Measurements from ENCODE around the gene SLC16A6.
"Not testable (repeated sequence)": the region's sequence is repeated elsewhere in the genome, so short reads cannot be mapped to it uniquely, and the experiment has no call there.

The SLC16A6 gene

GRCh38 chr17:68238871-68239253 lies 52.1 kb downstream of the SLC16A6 start:
- H3K36me3 ChIP-seq (ENCODE audit: insufficient read depth, low read length): no peaks in the 10 kb centered on the region
- H3K4me1 ChIP-seq (ENCODE audit: control insufficient read depth, insufficient read depth, low read length): peaks cover 9% of the 10 kb centered on the region
- no peaks in the 10 kb centered on the region for H3K9me3 ChIP-seq (replicated peaks; ENCODE audit: low read length)
- no peak overlapping the region for H3K9ac ChIP-seq (ENCODE audit: low read depth, low read length)
- no peak overlapping the region for H3K4me2 ChIP-seq (ENCODE audit: low read length)
- H3K27me3 ChIP-seq (ENCODE audit: control insufficient read depth, insufficient read depth, low read length): no peaks in the 10 kb centered on the region
- no peak overlapping the region for H3K4me3 ChIP-seq (ENCODE audit: low read length)

- no peak overlapping the region for H3K4me2 ChIP-seq (ENCODE audit: low read length)
- H3K9ac ChIP-seq (ENCODE audit: low read depth, low read length): no peak overlapping the region
- peaks cover 9% of the 10 kb centered on the region for H3K4me1 ChIP-seq (ENCODE audit: control insufficient read depth, insufficient read depth, low read length)
- H3K4me3 ChIP-seq (ENCODE audit: low read length): no peak overlapping the region
- H3K9me3 ChIP-seq (replicated peaks; ENCODE audit: low read length): no peaks in the 10 kb centered on the region
- H3K36me3 ChIP-seq (ENCODE audit: insufficient read depth, low read length): no peaks in the 10 kb centered on the region
- no peaks in the 10 kb centered on the region for H3K27me3 ChIP-seq (ENCODE audit: control insufficient read depth, insufficient read depth, low read length)
Observed at GRCh38 chr17:68238164-68238870, 52.6 kb downstream of the SLC16A6 start.

GRCh38 chr17:68237369-68238163 lies 53.4 kb downstream of the SLC16A6 start:
- not testable (repeated sequence) for H3K27me3 ChIP-seq (ENCODE audit: control insufficient read depth, insufficient read depth, low read length); H3K9me3 ChIP-seq (replicated peaks; ENCODE audit: low read length); H3K36me3 ChIP-seq (ENCODE audit: insufficient read depth, low read length); H3K4me3 ChIP-seq (ENCODE audit: low read length); H3K4me1 ChIP-seq (ENCODE audit: control insufficient read depth, insufficient read depth, low read length); H3K4me2 ChIP-seq (ENCODE audit: low read length); H3K9ac ChIP-seq (ENCODE audit: low read depth, low read length)

- not testable (repeated sequence) for H3K4me3 ChIP-seq (ENCODE audit: low read length); H3K27me3 ChIP-seq (ENCODE audit: control insufficient read depth, insufficient read depth, low read length); H3K4me2 ChIP-seq (ENCODE audit: low read length); H3K4me1 ChIP-seq (ENCODE audit: control insufficient read depth, insufficient read depth, low read length); H3K9me3 ChIP-seq (replicated peaks; ENCODE audit: low read length); H3K36me3 ChIP-seq (ENCODE audit: insufficient read depth, low read length); H3K9ac ChIP-seq (ENCODE audit: low read depth, low read length)
Observed at GRCh38 chr17:68235336-68235791, 55.6 kb downstream of the SLC16A6 start.

- H3K27me3 ChIP-seq (ENCODE audit: control insufficient read depth, insufficient read depth, low read length); H3K4me2 ChIP-seq (ENCODE audit: low read length); H3K4me3 ChIP-seq (ENCODE audit: low read length); H3K4me1 ChIP-seq (ENCODE audit: control insufficient read depth, insufficient read depth, low read length); H3K36me3 ChIP-seq (ENCODE audit: insufficient read depth, low read length); H3K9me3 ChIP-seq (replicated peaks; ENCODE audit: low read length); H3K9ac ChIP-seq (ENCODE audit: low read depth, low read length): not testable (repeated sequence)
Observed at GRCh38 chr17:68234726-68235335, 56.1 kb downstream of the SLC16A6 start.

- not testable (repeated sequence) for H3K36me3 ChIP-seq (ENCODE audit: insufficient read depth, low read length); H3K4me2 ChIP-seq (ENCODE audit: low read length); H3K9me3 ChIP-seq (replicated peaks; ENCODE audit: low read length); H3K27me3 ChIP-seq (ENCODE audit: control insufficient read depth, insufficient read depth, low read length); H3K4me1 ChIP-seq (ENCODE audit: control insufficient read depth, insufficient read depth, low read length); H3K9ac ChIP-seq (ENCODE audit: low read depth, low read length); H3K4me3 ChIP-seq (ENCODE audit: low read length)
Observed at GRCh38 chr17:68232741-68233140, 58.2 kb downstream of the SLC16A6 start.

- no peaks in the 10 kb centered on the region for H3K9me3 ChIP-seq (replicated peaks; ENCODE audit: low read length)
- peaks cover 9% of the 10 kb centered on the region for H3K4me1 ChIP-seq (ENCODE audit: control insufficient read depth, insufficient read depth, low read length)
- H3K9ac ChIP-seq (ENCODE audit: low read depth, low read length): no peak overlapping the region
- H3K27me3 ChIP-seq (ENCODE audit: control insufficient read depth, insufficient read depth, low read length): no peaks in the 10 kb centered on the region
- H3K4me3 ChIP-seq (ENCODE audit: low read length): no peak overlapping the region
- H3K36me3 ChIP-seq (ENCODE audit: insufficient read depth, low read length): no peaks in the 10 kb centered on the region
- no peak overlapping the region for H3K4me2 ChIP-seq (ENCODE audit: low read length)
Observed at GRCh38 chr17:68231541-68231940, 59.4 kb downstream of the SLC16A6 start.

GRCh38 chr17:68231131-68231530 lies 59.8 kb downstream of the SLC16A6 start:
- H3K9ac ChIP-seq (ENCODE audit: low read depth, low read length); H3K4me2 ChIP-seq (ENCODE audit: low read length); H3K9me3 ChIP-seq (replicated peaks; ENCODE audit: low read length); H3K4me1 ChIP-seq (ENCODE audit: control insufficient read depth, insufficient read depth, low read length); H3K36me3 ChIP-seq (ENCODE audit: insufficient read depth, low read length); H3K4me3 ChIP-seq (ENCODE audit: low read length); H3K27me3 ChIP-seq (ENCODE audit: control insufficient read depth, insufficient read depth, low read length): not testable (repeated sequence)

GRCh38 chr17:68229619-68230018 lies 61.3 kb downstream of the SLC16A6 start:
- peaks cover under 1% of the 10 kb centered on the region for H3K4me1 ChIP-seq (ENCODE audit: control insufficient read depth, insufficient read depth, low read length)
- H3K4me2 ChIP-seq (ENCODE audit: low read length): no peak overlapping the region
- no peaks in the 10 kb centered on the region for H3K9me3 ChIP-seq (replicated peaks; ENCODE audit: low read length)
- H3K4me3 ChIP-seq (ENCODE audit: low read length): no peak overlapping the region
- no peaks in the 10 kb centered on the region for H3K36me3 ChIP-seq (ENCODE audit: insufficient read depth, low read length)
- no peak overlapping the region for H3K9ac ChIP-seq (ENCODE audit: low read depth, low read length)
- no peaks in the 10 kb centered on the region for H3K27me3 ChIP-seq (ENCODE audit: control insufficient read depth, insufficient read depth, low read length)

GRCh38 chr17:68228817-68229570 lies 61.9 kb downstream of the SLC16A6 start:
- no peaks in the 10 kb centered on the region for H3K9me3 ChIP-seq (replicated peaks; ENCODE audit: low read length)
- H3K27me3 ChIP-seq (ENCODE audit: control insufficient read depth, insufficient read depth, low read length): no peaks in the 10 kb centered on the region
- no peaks in the 10 kb centered on the region for H3K4me1 ChIP-seq (ENCODE audit: control insufficient read depth, insufficient read depth, low read length)
- H3K4me2 ChIP-seq (ENCODE audit: low read length): no peak overlapping the region
- no peaks in the 10 kb centered on the region for H3K36me3 ChIP-seq (ENCODE audit: insufficient read depth, low read length)
- H3K4me3 ChIP-seq (ENCODE audit: low read length): no peak overlapping the region
- no peak overlapping the region for H3K9ac ChIP-seq (ENCODE audit: low read depth, low read length)

GRCh38 chr17:68228039-68228680 lies 62.8 kb downstream of the SLC16A6 start:
- not testable (repeated sequence) for H3K9me3 ChIP-seq (replicated peaks; ENCODE audit: low read length); H3K36me3 ChIP-seq (ENCODE audit: insufficient read depth, low read length); H3K27me3 ChIP-seq (ENCODE audit: control insufficient read depth, insufficient read depth, low read length); H3K9ac ChIP-seq (ENCODE audit: low read depth, low read length); H3K4me3 ChIP-seq (ENCODE audit: low read length); H3K4me2 ChIP-seq (ENCODE audit: low read length); H3K4me1 ChIP-seq (ENCODE audit: control insufficient read depth, insufficient read depth, low read length)
